Ascending aorta (tissue), 2 donors: ENCODE results near the gene XYLT1. TPM values are rescaled to one million over a fixed set of nuclear protein-coding genes. Genes with fewer than 3 reads are reported as not detected.

Source experiments
- DNase-seq, 2 donors: peaks; one replicate each; pipeline ENCODE4 v3.0.0-alpha.2; 2019; ENCODE audit warnings: low spot score in 2 of 2
- H3K27ac ChIP-seq, 2 donors: fragments of 200-600 bp; sonication (generic); one replicate each; pipeline ENCODE4 v1.5.1; 2016 to 2017; ENCODE audit warnings: mild to moderate bottlenecking in 1 of 2
- H3K27me3 ChIP-seq: fragments of 200-600 bp; sonication (generic); one replicate; pipeline ENCODE4 v1.5.1; 2017
- H3K36me3 ChIP-seq, 2 donors: fragments of 200-600 bp; sonication (generic); one replicate each; pipeline ENCODE4 v1.5.1; 2016
- H3K4me1 ChIP-seq, 2 donors: fragments of 200-600 bp; sonication (generic); one replicate each; pipeline ENCODE4 v1.5.1; 2016 to 2017; ENCODE audit warnings: mild to moderate bottlenecking in 1 of 2
- H3K4me3 ChIP-seq, 2 donors: fragments of 200-600 bp; sonication (generic); one replicate each; pipeline ENCODE4 v1.5.1; 2016 to 2017; ENCODE audit warnings: mild to moderate bottlenecking in 1 of 2
- H3K9me3 ChIP-seq, 2 donors: fragments of 200-600 bp; sonication (generic); one replicate each; pipeline ENCODE4 v1.5.1; 2016
- intact Hi-C: fragments of 100-400 bp; cut with DNase I; formaldehyde crosslinking; loops from one replicate; pipeline ENCODE4 v1.15.1; 2023
- total RNA-seq: library from RNA; depleted of rRNA; stranded (reverse); fragments of >200 nt; gene quantifications from one replicate; pipeline ENCODE4 v1.1.0, GENCODE V29; 2016
- TF ChIP-seq, protein P1 (sequence below), 3 experiments: fragments of 200-600 bp in 2 of 3; fragments of 450-650 bp in 1 of 3; sonication (generic) in 2 of 3; IDR thresholded peaks; one replicate each; pipeline ENCODE4 v1.5.1; 2016 to 2019; ENCODE audit warnings: antibody characterized with exemption in 3 of 3, mild to moderate bottlenecking in 1 of 3, moderate library complexity in 1 of 3

Gene XYLT1
- total RNA-seq, 1 donor from 2014 or later: 6.7 TPM

GRCh38 chr16:17260276-17260849 is 210.4 kb downstream of the XYLT1 start:
- Histone ChIP-seq H3K27ac (no peak overlapping the region), H3K27me3 (no peaks in the 10 kb centered on the region), H3K36me3 (no peaks in the 10 kb centered on the region), H3K4me3 (no peak overlapping the region), H3K9me3 (no peaks in the 10 kb centered on the region), H3K4me1 (no peaks in the 10 kb centered on the region)
- intact Hi-C loops: no loop called here
- TF ChIP-seq, protein P1, sequence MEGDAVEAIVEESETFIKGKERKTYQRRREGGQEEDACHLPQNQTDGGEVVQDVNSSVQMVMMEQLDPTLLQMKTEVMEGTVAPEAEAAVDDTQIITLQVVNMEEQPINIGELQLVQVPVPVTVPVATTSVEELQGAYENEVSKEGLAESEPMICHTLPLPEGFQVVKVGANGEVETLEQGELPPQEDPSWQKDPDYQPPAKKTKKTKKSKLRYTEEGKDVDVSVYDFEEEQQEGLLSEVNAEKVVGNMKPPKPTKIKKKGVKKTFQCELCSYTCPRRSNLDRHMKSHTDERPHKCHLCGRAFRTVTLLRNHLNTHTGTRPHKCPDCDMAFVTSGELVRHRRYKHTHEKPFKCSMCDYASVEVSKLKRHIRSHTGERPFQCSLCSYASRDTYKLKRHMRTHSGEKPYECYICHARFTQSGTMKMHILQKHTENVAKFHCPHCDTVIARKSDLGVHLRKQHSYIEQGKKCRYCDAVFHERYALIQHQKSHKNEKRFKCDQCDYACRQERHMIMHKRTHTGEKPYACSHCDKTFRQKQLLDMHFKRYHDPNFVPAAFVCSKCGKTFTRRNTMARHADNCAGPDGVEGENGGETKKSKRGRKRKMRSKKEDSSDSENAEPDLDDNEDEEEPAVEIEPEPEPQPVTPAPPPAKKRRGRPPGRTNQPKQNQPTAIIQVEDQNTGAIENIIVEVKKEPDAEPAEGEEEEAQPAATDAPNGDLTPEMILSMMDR (IDR thresholded peaks at IDR 0.05): no peak
- no peak for DNase-seq

GRCh38 chr16:17259751-17260270 is 210.9 kb downstream of the XYLT1 start:
- intact Hi-C loops: no loop called here
- no peak overlapping the region for H3K27ac ChIP-seq
- TF ChIP-seq, protein P1 (IDR thresholded peaks at IDR 0.05): no peak
- no peak for DNase-seq
- H3K36me3 ChIP-seq: no peaks in the 10 kb centered on the region
- H3K27me3 ChIP-seq: no peaks in the 10 kb centered on the region
- no peaks in the 10 kb centered on the region for H3K9me3 ChIP-seq
- no peak overlapping the region for H3K4me3 ChIP-seq
- no peaks in the 10 kb centered on the region for H3K4me1 ChIP-seq

DNA sequence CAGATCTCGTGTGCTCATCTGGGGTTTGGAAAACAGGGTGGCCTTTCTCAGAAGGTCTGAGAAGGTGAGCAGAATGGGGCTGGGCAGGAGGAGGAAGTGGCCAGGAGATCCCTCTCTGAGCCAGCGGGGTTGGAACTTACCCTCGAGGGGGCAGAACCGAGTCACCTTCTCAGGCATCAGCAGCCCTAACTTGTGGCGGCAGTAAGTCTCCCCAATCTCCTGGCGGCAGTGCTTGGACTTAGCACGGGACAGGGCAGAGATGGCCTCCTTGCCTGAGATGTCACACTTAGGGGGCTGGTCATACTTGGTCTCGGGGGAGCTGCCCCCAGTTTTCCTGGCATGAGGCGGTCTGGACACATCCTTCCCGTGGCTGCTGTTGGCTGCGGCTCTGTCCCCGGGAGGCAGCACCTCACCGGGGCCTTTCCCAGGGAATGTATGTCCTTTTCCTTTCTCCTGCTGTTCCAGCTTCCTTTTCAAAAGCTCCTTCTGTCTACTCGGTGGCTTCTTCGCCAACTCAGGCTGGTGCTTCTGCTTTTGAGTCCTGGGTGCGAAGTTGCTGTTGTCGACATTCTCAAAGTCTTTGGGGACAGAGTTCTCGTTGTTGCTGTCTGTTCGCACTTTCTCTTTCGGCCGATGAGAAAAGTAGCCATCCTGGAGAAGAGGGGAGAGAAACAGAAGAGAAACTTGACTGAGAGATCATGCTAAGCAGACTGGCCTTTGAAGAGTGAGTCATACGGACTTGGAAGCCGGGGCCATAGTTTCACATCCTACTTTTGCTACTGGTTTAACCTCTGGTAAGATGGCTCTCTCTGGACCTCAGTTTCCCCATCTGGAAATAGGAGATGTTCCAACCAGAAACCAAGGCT is 211.7 kb downstream of the XYLT1 start:
- intact Hi-C loops: no loop called here
- Histone ChIP-seq H3K27ac (no peak overlapping the region), H3K4me1 (no peaks in the 10 kb centered on the region), H3K4me3 (peak overlapping the region in 1 of 2 donors; percentile 31), H3K36me3 (no peaks in the 10 kb centered on the region), H3K9me3 (no peaks in the 10 kb centered on the region), H3K27me3 (no peaks in the 10 kb centered on the region)
- TF ChIP-seq, protein P1 (IDR thresholded peaks at IDR 0.05): no peak
- no peak for DNase-seq

DNA sequence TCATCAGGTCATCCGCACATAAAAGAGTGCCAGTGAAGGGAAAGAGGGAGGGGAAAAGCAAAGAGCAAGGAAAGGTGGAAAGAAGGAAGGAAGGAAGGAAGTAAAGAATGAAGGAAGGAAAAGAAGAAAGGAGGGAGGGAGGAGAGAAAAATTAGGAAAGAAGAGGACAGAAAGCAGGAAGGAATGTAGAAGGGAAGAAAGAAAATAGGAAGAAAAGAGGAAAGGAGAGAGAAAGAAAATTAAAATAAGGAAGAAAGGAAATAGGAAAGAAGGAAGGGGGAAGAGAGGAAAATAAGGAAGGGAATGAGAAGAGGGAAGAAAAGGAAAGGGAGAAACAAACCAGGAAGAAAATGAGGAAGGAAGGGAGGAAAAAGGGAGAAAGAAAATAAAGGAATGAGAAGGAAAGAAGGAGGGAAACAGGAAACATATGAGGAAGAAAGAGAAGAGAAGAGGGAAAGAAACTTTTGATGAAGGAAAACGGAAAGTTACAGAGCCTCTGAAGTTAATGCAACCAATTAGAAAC is 212.6 kb downstream of the XYLT1 start:
- no peaks in the 10 kb centered on the region for H3K4me1 ChIP-seq
- no peaks in the 10 kb centered on the region for H3K36me3 ChIP-seq
- no peaks in the 10 kb centered on the region for H3K27me3 ChIP-seq
- intact Hi-C loops: no loop called here
- no peaks in the 10 kb centered on the region for H3K9me3 ChIP-seq
- TF ChIP-seq, protein P1 (IDR thresholded peaks at IDR 0.05): no peak
- no peak overlapping the region for H3K27ac ChIP-seq
- DNase-seq: no peak
- H3K4me3 ChIP-seq: no peak overlapping the region

GRCh38 chr16:17257426-17258023 is 213.2 kb downstream of the XYLT1 start:
- Histone ChIP-seq H3K4me3 (no peak overlapping the region), H3K27me3 (no peaks in the 10 kb centered on the region), H3K36me3 (no peaks in the 10 kb centered on the region), H3K9me3 (no peaks in the 10 kb centered on the region), H3K4me1 (no peaks in the 10 kb centered on the region), H3K27ac (no peak overlapping the region)
- no peak for DNase-seq
- TF ChIP-seq, protein P1 (IDR thresholded peaks at IDR 0.05): no peak
- intact Hi-C loops: no loop called here
